ENCODE data around the gene CEACAM18. TPM values are rescaled to one million over a fixed set of nuclear protein-coding genes. Genes with fewer than 3 reads are reported as not detected.
A peak's percentile ranks its signal among the peaks of the same experiment; 100 is the strongest.

Gene CEACAM18
- polyA plus RNA-seq, 2 of the 4 experiments (the other 2 are of a cell fraction) = not detected

DNA sequence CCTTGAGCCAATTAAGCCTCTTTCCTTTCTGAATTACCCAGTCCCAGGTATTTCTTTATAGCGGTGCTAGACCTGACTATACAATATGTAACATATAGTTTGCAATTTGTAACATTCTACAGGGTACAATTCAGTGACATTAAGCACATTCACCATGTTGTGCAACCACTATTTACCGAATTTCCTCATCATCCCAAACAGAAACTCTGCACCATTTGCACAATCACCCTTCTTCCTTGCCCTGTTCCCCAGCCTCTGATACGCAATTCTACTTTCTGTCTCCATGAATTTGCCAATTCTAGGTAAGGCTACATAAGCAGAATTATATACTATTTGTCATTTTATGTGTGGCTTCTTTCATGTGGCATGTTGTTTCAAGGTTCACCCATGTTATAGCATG is 47.2 kb upstream of the CEACAM18 start:
- DNase-seq (ENCODE audit: low read depth in 1 of 2, low spot score in 1 of 2) (no peak), FAIRE-seq (no peak), ATAC-seq (no peak)
- WGBS (ENCODE audit: missing lambda C conversion rate) = 8% methylated on average over 3 of the region's 3 CpGs
- H3K4me3 ChIP-seq = no peak overlapping the region
- no peaks in the 10 kb centered on the region for H3K4me1 ChIP-seq
- no peak overlapping the region for H3K4me2 ChIP-seq
- no peaks in the 10 kb centered on the region for H3K9me3 ChIP-seq
- H3K27ac ChIP-seq = no peak overlapping the region
- TF ChIP-seq EHF (CRISPR knock-in tag; IDR thresholded peaks at IDR 0.05) = no peak
- TF ChIP-seq ZNF302 (CRISPR knock-in tag; IDR thresholded peaks at IDR 0.05) = no peak
- TF ChIP-seq HOXB13 (CRISPR knock-in tag; IDR thresholded peaks at IDR 0.05; ENCODE audit: low read depth) = no peak
- no peak for TF ChIP-seq TP53 (CRISPR knock-in tag; IDR thresholded peaks at IDR 0.05)
- TF ChIP-seq, protein P1, sequence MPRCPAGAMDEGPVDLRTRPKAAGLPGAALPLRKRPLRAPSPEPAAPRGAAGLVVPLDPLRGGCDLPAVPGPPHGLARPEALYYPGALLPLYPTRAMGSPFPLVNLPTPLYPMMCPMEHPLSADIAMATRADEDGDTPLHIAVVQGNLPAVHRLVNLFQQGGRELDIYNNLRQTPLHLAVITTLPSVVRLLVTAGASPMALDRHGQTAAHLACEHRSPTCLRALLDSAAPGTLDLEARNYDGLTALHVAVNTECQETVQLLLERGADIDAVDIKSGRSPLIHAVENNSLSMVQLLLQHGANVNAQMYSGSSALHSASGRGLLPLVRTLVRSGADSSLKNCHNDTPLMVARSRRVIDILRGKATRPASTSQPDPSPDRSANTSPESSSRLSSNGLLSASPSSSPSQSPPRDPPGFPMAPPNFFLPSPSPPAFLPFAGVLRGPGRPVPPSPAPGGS (IDR thresholded peaks at IDR 0.05) = no peak
- no peak for TF ChIP-seq RCOR1 (IDR thresholded peaks at IDR 0.05; ENCODE audit: low read depth, low read length)
- POLR2A ChIA-PET = no interaction called here
- CTCF ChIA-PET = interaction anchor here (1.5 kb wide), 1 partner anchor 10 kb away, joined by 8 read pairs; no protein-coding TSS in a partner anchor

DNA sequence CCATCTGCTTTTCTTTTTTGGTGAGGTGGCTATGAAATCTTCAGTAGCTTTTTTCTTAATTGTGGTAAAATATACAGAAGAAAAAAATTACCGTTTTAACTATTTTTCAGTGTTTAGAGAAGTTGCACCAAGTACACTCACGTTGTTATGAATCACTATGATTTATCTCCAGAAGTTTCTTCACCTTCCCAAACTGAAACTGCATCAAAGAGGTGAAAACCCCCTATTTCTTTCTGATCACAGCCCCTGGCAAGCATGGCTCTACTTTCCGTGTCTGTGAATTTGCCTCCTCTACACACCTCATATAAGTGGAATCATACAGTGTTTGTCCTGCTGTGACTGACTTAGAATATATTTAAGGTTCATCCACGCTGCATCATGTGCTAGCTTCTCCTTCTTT is 45.3 kb upstream of the CEACAM18 start:
- 6% methylated on average over 4 of the region's 4 CpGs for WGBS (ENCODE audit: missing lambda C conversion rate)
- no peak overlapping the region for H3K27ac ChIP-seq
- FAIRE-seq = peak; percentile 28
- TF ChIP-seq CHD2 (IDR thresholded peaks at IDR 0.05; ENCODE audit: low read length, partially characterized antibody) = no peak
- no peak for TF ChIP-seq POLR2AphosphoS2 (conservative IDR thresholded peaks at IDR 0.05; ENCODE audit: low read length)
- TF ChIP-seq, protein P2, sequence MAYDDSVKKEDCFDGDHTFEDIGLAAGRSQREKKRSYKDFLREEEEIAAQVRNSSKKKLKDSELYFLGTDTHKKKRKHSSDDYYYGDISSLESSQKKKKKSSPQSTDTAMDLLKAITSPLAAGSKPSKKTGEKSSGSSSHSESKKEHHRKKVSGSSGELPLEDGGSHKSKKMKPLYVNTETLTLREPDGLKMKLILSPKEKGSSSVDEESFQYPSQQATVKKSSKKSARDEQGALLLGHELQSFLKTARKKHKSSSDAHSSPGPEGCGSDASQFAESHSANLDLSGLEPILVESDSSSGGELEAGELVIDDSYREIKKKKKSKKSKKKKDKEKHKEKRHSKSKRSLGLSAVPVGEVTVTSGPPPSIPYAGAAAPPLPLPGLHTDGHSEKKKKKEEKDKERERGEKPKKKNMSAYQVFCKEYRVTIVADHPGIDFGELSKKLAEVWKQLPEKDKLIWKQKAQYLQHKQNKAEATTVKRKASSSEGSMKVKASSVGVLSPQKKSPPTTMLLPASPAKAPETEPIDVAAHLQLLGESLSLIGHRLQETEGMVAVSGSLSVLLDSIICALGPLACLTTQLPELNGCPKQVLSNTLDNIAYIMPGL (CRISPR knock-in tag; IDR thresholded peaks at IDR 0.05; ENCODE audit: borderline replicate concordance) = no peak
- TF ChIP-seq CEBPB (IDR thresholded peaks at IDR 0.05) = no peak
- no peak for TF ChIP-seq NFE2L2 (conservative IDR thresholded peaks at IDR 0.05; ENCODE audit: low read length)
- TF ChIP-seq, protein P3, sequence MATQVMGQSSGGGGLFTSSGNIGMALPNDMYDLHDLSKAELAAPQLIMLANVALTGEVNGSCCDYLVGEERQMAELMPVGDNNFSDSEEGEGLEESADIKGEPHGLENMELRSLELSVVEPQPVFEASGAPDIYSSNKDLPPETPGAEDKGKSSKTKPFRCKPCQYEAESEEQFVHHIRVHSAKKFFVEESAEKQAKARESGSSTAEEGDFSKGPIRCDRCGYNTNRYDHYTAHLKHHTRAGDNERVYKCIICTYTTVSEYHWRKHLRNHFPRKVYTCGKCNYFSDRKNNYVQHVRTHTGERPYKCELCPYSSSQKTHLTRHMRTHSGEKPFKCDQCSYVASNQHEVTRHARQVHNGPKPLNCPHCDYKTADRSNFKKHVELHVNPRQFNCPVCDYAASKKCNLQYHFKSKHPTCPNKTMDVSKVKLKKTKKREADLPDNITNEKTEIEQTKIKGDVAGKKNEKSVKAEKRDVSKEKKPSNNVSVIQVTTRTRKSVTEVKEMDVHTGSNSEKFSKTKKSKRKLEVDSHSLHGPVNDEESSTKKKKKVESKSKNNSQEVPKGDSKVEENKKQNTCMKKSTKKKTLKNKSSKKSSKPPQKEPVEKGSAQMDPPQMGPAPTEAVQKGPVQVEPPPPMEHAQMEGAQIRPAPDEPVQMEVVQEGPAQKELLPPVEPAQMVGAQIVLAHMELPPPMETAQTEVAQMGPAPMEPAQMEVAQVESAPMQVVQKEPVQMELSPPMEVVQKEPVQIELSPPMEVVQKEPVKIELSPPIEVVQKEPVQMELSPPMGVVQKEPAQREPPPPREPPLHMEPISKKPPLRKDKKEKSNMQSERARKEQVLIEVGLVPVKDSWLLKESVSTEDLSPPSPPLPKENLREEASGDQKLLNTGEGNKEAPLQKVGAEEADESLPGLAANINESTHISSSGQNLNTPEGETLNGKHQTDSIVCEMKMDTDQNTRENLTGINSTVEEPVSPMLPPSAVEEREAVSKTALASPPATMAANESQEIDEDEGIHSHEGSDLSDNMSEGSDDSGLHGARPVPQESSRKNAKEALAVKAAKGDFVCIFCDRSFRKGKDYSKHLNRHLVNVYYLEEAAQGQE (IDR thresholded peaks at IDR 0.05) = no peak
- no peak for TF ChIP-seq HOXA7 (CRISPR knock-in tag; IDR thresholded peaks at IDR 0.05)
- TF ChIP-seq HOXB5 (CRISPR knock-in tag; IDR thresholded peaks at IDR 0.05) = no peak
- TF ChIP-seq FOSB (CRISPR knock-in tag; IDR thresholded peaks at IDR 0.05) = no peak
- TF ChIP-seq, protein P4, sequence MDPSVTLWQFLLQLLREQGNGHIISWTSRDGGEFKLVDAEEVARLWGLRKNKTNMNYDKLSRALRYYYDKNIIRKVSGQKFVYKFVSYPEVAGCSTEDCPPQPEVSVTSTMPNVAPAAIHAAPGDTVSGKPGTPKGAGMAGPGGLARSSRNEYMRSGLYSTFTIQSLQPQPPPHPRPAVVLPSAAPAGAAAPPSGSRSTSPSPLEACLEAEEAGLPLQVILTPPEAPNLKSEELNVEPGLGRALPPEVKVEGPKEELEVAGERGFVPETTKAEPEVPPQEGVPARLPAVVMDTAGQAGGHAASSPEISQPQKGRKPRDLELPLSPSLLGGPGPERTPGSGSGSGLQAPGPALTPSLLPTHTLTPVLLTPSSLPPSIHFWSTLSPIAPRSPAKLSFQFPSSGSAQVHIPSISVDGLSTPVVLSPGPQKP (IDR thresholded peaks at IDR 0.05; ENCODE audit: low read depth, low read length) = no peak
- no peak for TF ChIP-seq EP300 (IDR thresholded peaks at IDR 0.05)
- no peak for TF ChIP-seq SMC3 (IDR thresholded peaks at IDR 0.05)
- TF ChIP-seq RARB (CRISPR knock-in tag; IDR thresholded peaks at IDR 0.05) = no peak
- TF ChIP-seq ZSCAN20 (CRISPR knock-in tag; IDR thresholded peaks at IDR 0.05) = no peak
- no peak for TF ChIP-seq TFCP2L1 (CRISPR knock-in tag; IDR thresholded peaks at IDR 0.05)
- TF ChIP-seq, protein P5, sequence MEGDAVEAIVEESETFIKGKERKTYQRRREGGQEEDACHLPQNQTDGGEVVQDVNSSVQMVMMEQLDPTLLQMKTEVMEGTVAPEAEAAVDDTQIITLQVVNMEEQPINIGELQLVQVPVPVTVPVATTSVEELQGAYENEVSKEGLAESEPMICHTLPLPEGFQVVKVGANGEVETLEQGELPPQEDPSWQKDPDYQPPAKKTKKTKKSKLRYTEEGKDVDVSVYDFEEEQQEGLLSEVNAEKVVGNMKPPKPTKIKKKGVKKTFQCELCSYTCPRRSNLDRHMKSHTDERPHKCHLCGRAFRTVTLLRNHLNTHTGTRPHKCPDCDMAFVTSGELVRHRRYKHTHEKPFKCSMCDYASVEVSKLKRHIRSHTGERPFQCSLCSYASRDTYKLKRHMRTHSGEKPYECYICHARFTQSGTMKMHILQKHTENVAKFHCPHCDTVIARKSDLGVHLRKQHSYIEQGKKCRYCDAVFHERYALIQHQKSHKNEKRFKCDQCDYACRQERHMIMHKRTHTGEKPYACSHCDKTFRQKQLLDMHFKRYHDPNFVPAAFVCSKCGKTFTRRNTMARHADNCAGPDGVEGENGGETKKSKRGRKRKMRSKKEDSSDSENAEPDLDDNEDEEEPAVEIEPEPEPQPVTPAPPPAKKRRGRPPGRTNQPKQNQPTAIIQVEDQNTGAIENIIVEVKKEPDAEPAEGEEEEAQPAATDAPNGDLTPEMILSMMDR (IDR thresholded peaks at IDR 0.05) = no peak
- TF ChIP-seq RCOR1 (IDR thresholded peaks at IDR 0.05; ENCODE audit: low read depth, low read length) = no peak
- no peak for TF ChIP-seq MAZ (IDR thresholded peaks at IDR 0.05; ENCODE audit: borderline replicate concordance, low read depth, low read length)
- no peak for TF ChIP-seq HEYL (CRISPR knock-in tag; IDR thresholded peaks at IDR 0.05)
- no peak for TF ChIP-seq RNF2 (IDR thresholded peaks at IDR 0.05; ENCODE audit: borderline replicate concordance, low read depth)
- ChIA-PET CTCF (interaction anchor here (0.9 to 2.1 kb wide), 2 partner anchors 11 to 40 kb away, joined by 4 to 10 read pairs; no protein-coding TSS in a partner anchor), POLR2A (no interaction called here)
- no peaks in the 10 kb centered on the region for H3K9me3 ChIP-seq
- H3K4me1 ChIP-seq = no peaks in the 10 kb centered on the region
- ATAC-seq = no peak
- no peak for DNase-seq (ENCODE audit: low read depth in 1 of 2, low spot score in 1 of 2)
- H3K4me3 ChIP-seq = no peak overlapping the region
- no peak overlapping the region for H3K4me2 ChIP-seq
